K562 (cell line): Measurements from ENCODE around the gene COL8A2. TPM values are rescaled to one million over a fixed set of nuclear protein-coding genes. Genes with fewer than 3 reads are reported as not detected.
A peak's percentile ranks its signal among the peaks of the same experiment; 100 is the strongest.

Experiments used
- CEBPG ChIP-seq, 3 experiments: fragments of 200-800 bp in 1 of 3; sonication (Bioruptor generic) in 1 of 3; sonication (generic) in 1 of 3; formaldehyde crosslinking in 1 of 3; IDR thresholded peaks in 2 of 3; conservative IDR thresholded peaks in 1 of 3; 2 replicates each; pipeline versions ENCODE4 v1.6.1 to v1.8.0; 2016 to 2022; ENCODE audit warnings: missing compliant biosample characterization in 2 of 3, missing genetic modification characterization in 2 of 3, mild to moderate bottlenecking in 1 of 3, missing genetic modification reagents in 1 of 3
- EP400 ChIP-seq: fragments of 450-650 bp; IDR thresholded peaks from 2 replicates; pipeline ENCODE4 v1.6.1; 2017; ENCODE audit warnings: antibody characterized with exemption, mild to moderate bottlenecking, moderate library complexity
- FIP1L1 ChIP-seq: fragments of 200-400 bp; formaldehyde crosslinking; IDR thresholded peaks from 2 replicates; pipeline ENCODE4 v1.6.1; 2018; ENCODE audit warnings: mild to moderate bottlenecking, low read depth, low read length; ENCODE audit not compliant: poor library complexity, severe bottlenecking
- HDAC2 ChIP-seq: fragments of 450-650 bp; IDR thresholded peaks from 2 replicates; pipeline ENCODE4 v1.6.1; 2016; ENCODE audit warnings: mild to moderate bottlenecking
- HDAC8 ChIP-seq: fragments of 450-650 bp; IDR thresholded peaks from 2 replicates; pipeline ENCODE4 v1.6.1; 2016; ENCODE audit warnings: mild to moderate bottlenecking, missing genetic modification characterization, moderate library complexity, missing compliant biosample characterization
- SRF ChIP-seq, 2 experiments: fragments of 250-450, 450-650 bp in 1 of 2; sonication (Bioruptor Pico) in 1 of 2; sonication (generic) in 1 of 2; formaldehyde crosslinking; IDR thresholded peaks; 2 replicates each; pipeline versions ENCODE4 v1.5.0 to v1.5.1; 2020 to 2022; ENCODE audit warnings: mild to moderate bottlenecking in 1 of 2, missing genetic modification reagents in 1 of 2
- ZNF717 ChIP-seq: fragments of 250-450 bp; sonication (Bioruptor Pico); IDR thresholded peaks from 2 replicates; pipeline ENCODE4 v1.5.0; 2021
- polyA plus RNA-seq, 8 experiments: library from polyadenylated mRNA; depleted of rRNA in 4 of 8; stranded (reverse) in 5 of 8; unstranded in 3 of 8; fragments of >200 nt; fragmentation: Nextera tagmentation in 2 of 8; fragmentation: Illumina TruSeq in 1 of 8; extraction: Ambion mirVana in 2 of 8; extraction: Trizol in 1 of 8; gene quantifications; 2 replicates each; pipeline versions ENCODE4 v1.2.1 to v1.2.3, GENCODE V29; 2011 to 2014; ENCODE audit warnings: inconsistent platforms in 1 of 8, missing spikeins in 1 of 8
- total RNA-seq, 7 experiments: library from RNA; depleted of rRNA in 6 of 7; stranded (reverse); fragments of >200 nt in 6 of 7; fragmentation: Illumina TruSeq in 2 of 7; extraction: Trizol in 2 of 7; gene quantifications; 2 replicates each; pipeline versions ENCODE4 v1.2.1 to v1.2.3, GENCODE V29; 2011 to 2021; ENCODE audit warnings: low replicate concordance in 1 of 7
- TF ChIP-seq, protein P1 (sequence below): fragments of 200-800 bp; sonication (Bioruptor generic); IDR thresholded peaks from 2 replicates; pipeline ENCODE4 v1.6.1; 2017; ENCODE audit warnings: missing genetic modification characterization, missing compliant biosample characterization
- TF ChIP-seq, protein P2 (sequence below), 2 experiments: IDR thresholded peaks in 1 of 2; conservative IDR thresholded peaks in 1 of 2; 2 replicates each; pipeline ENCODE4 v1.6.1; 2016; ENCODE audit warnings: low read depth in 2 of 2, mild to moderate bottlenecking in 1 of 2, missing compliant biosample characterization in 1 of 2, missing genetic modification characterization in 1 of 2, moderate library complexity in 1 of 2
- TF ChIP-seq, protein P3 (sequence below): fragments of 450-650 bp; formaldehyde crosslinking; IDR thresholded peaks from 2 replicates; pipeline ENCODE4 v1.4.0; 2020; ENCODE audit warnings: mild to moderate bottlenecking, moderate library complexity
- TF ChIP-seq, protein P4 (sequence below): sonication (generic); formaldehyde crosslinking; IDR thresholded peaks from 2 replicates; pipeline ENCODE4 v1.8.0; 2022; ENCODE audit warnings: mild to moderate bottlenecking, missing genetic modification reagents

COL8A2 gene
- total and polyA plus RNA-seq, 9 of the 15 experiments (the other 6 are each of a cell fraction or from before 2014, with no cell fraction given), result 0.03 to 0.14 (median 0.04) TPM; not detected in 5

DNA sequence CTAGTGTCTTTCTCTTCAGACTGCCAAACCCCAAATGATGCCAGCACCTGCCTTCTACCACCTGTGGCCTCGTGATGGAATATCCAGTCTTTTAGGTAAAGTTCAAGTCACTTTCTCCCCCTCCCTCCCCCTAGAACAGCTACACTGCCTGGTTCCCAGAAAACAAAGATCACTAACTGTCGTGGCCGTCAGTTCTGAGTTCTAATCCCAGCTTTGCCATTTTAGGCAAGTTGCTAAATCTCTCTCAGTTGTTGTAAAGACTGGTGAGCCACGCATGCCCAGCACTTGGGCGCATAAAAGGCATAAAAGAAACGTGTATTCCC is 24.9 kb upstream of the COL8A2 start (continued):
- TF ChIP-seq CEBPG (CRISPR knock-in tag; IDR thresholded peaks at IDR 0.05), result no peak
- no peak for TF ChIP-seq CEBPG (tag; conservative IDR thresholded peaks at IDR 0.05 in 1 of 2, IDR thresholded peaks at IDR 0.05 in 1 of 2)
- TF ChIP-seq HDAC8, result no peak
- TF ChIP-seq HDAC2, result 0 out of 2 replicates have a peak, but pooled peaks have one; percentile 36
- TF ChIP-seq, protein P1, sequence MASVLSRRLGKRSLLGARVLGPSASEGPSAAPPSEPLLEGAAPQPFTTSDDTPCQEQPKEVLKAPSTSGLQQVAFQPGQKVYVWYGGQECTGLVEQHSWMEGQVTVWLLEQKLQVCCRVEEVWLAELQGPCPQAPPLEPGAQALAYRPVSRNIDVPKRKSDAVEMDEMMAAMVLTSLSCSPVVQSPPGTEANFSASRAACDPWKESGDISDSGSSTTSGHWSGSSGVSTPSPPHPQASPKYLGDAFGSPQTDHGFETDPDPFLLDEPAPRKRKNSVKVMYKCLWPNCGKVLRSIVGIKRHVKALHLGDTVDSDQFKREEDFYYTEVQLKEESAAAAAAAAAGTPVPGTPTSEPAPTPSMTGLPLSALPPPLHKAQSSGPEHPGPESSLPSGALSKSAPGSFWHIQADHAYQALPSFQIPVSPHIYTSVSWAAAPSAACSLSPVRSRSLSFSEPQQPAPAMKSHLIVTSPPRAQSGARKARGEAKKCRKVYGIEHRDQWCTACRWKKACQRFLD (CRISPR knock-in tag), result no peak
- no peak for TF ChIP-seq EP400
- TF ChIP-seq, protein P2, sequence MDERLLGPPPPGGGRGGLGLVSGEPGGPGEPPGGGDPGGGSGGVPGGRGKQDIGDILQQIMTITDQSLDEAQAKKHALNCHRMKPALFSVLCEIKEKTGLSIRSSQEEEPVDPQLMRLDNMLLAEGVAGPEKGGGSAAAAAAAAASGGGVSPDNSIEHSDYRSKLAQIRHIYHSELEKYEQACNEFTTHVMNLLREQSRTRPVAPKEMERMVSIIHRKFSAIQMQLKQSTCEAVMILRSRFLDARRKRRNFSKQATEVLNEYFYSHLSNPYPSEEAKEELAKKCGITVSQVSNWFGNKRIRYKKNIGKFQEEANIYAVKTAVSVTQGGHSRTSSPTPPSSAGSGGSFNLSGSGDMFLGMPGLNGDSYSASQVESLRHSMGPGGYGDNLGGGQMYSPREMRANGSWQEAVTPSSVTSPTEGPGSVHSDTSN (CRISPR knock-in tag; IDR thresholded peaks at IDR 0.05; ENCODE audit: low read depth), result no peak
- TF ChIP-seq, protein P2 (tag; conservative IDR thresholded peaks at IDR 0.05; ENCODE audit: low read depth), result no peak
- no peak for TF ChIP-seq FIP1L1
- TF ChIP-seq, protein P3, sequence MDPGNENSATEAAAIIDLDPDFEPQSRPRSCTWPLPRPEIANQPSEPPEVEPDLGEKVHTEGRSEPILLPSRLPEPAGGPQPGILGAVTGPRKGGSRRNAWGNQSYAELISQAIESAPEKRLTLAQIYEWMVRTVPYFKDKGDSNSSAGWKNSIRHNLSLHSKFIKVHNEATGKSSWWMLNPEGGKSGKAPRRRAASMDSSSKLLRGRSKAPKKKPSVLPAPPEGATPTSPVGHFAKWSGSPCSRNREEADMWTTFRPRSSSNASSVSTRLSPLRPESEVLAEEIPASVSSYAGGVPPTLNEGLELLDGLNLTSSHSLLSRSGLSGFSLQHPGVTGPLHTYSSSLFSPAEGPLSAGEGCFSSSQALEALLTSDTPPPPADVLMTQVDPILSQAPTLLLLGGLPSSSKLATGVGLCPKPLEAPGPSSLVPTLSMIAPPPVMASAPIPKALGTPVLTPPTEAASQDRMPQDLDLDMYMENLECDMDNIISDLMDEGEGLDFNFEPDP (CRISPR knock-in tag), result 0 out of 2 replicates have a peak, but pooled peaks have one; percentile 43
- TF ChIP-seq ZNF717 (CRISPR knock-in tag), result no peak
- TF ChIP-seq, protein P4, sequence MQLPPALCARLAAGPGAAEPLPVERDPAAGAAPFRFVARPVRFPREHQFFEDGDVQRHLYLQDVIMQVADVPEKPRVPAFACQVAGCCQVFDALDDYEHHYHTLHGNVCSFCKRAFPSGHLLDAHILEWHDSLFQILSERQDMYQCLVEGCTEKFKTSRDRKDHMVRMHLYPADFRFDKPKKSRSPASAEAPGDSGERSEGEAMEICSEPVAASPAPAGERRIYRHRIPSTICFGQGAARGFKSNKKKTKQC (CRISPR knock-in tag), result no peak
- peak; percentile 3 to 57; a peak in 1 of 4 replicates for TF ChIP-seq SRF (CRISPR knock-in tag; IDR thresholded peaks at IDR 0.05)
